Aorta (tissue), 5 donors: ENCODE measurements around the gene FXR2. TPM values are rescaled to one million over a fixed set of nuclear protein-coding genes. Genes with fewer than 3 reads are reported as not detected.
"Not testable (repeated sequence)": the region's sequence is repeated elsewhere in the genome, so short reads cannot be mapped to it uniquely, and the experiment has no call there.

Source experiments
- ATAC-seq: fragments of 200-7000 bp; cut with Tn5 transposase; one replicate; pipeline ENCODE4 v1.9.1; 2022; ENCODE audit warnings: moderate library complexity; ENCODE audit not compliant: low FRiP score
- DNase-seq, 2 donors: peaks; one replicate each; pipeline ENCODE4 v3.0.0-alpha.2; 2020
- H3K27ac ChIP-seq, 2 donors: one replicate each; pipeline ENCODE4 v1.5.1; 2013; ENCODE audit warnings: low read length in 2 of 2, mild to moderate bottlenecking in 2 of 2, moderate library complexity in 2 of 2, control low read depth in 1 of 2, inconsistent platforms in 1 of 2, low read depth in 1 of 2
- H3K27me3 ChIP-seq, 2 donors: one replicate each; pipeline ENCODE4 v1.6.1; 2013; ENCODE audit warnings: control low read depth in 1 of 2, low read length in 1 of 2, mild to moderate bottlenecking in 1 of 2, moderate library complexity in 1 of 2; ENCODE audit not compliant: insufficient read depth in 2 of 2, control insufficient read depth in 1 of 2
- H3K36me3 ChIP-seq, 2 donors: one replicate each; pipeline ENCODE4 v1.6.1; 2013; ENCODE audit warnings: control low read depth in 1 of 2, low read length in 1 of 2, mild to moderate bottlenecking in 1 of 2; ENCODE audit not compliant: insufficient read depth in 2 of 2, control insufficient read depth in 1 of 2
- H3K4me1 ChIP-seq, 2 donors: one replicate each; pipeline ENCODE4 v1.6.1; 2013; ENCODE audit warnings: low read length in 2 of 2, control low read depth in 1 of 2, mild to moderate bottlenecking in 1 of 2, moderate library complexity in 1 of 2; ENCODE audit not compliant: insufficient read depth in 2 of 2, control insufficient read depth in 1 of 2
- H3K4me3 ChIP-seq, 2 donors: one replicate each; pipeline ENCODE4 v1.5.1; 2013; ENCODE audit warnings: low read length in 2 of 2, control low read depth in 1 of 2, mild to moderate bottlenecking in 1 of 2
- H3K9me3 ChIP-seq: one replicate; pipeline ENCODE4 v1.6.1; 2013; ENCODE audit warnings: mild to moderate bottlenecking, low read length; ENCODE audit not compliant: control insufficient read depth
- WGBS, 2 donors: extraction: QIAGEN DNeasy Blood & Tissue Kit; methylation state at CpG; one replicate each; pipeline ENCODE4 v1.1.7; 2013; 5-methylcytosine and 5-hydroxymethylcytosine counted together
- intact Hi-C, 2 donors: fragments of 100-400 bp; cut with DNase I; formaldehyde crosslinking; loops; one replicate each; pipeline versions ENCODE4 v1.14.2 to v1.15.0; 2022
- polyA plus RNA-seq, 2 donors: library from polyadenylated mRNA; stranded (reverse); fragments of 200-250 nt; gene quantifications; one replicate each; pipeline ENCODE4 v1.2.3, GENCODE V29; 2013
- total RNA-seq, 2 donors: library from RNA; stranded (reverse); fragmentation: NEBNext Ultra II Directional; extraction: Animal tissue kit (Norgen Biotek cat#: 25700); gene quantifications; one replicate each; pipeline ENCODE4 v1.2.1, GENCODE V29; 2021
- donor health status: healthy with polysubstance abuse.
- donor health status: Bipolar disorder and iron deficiency.
- donor health status: DM: no; HTN: no; CAD: no.
- donor health status: DM: no; HTN: no; CAD: no.
- donor health status: DM: yes; HTN: yes; CAD: no.

Gene FXR2
- total and polyA plus RNA-seq, 4 donors: 21.2 to 36.5 (median 28.2) TPM

DNA sequence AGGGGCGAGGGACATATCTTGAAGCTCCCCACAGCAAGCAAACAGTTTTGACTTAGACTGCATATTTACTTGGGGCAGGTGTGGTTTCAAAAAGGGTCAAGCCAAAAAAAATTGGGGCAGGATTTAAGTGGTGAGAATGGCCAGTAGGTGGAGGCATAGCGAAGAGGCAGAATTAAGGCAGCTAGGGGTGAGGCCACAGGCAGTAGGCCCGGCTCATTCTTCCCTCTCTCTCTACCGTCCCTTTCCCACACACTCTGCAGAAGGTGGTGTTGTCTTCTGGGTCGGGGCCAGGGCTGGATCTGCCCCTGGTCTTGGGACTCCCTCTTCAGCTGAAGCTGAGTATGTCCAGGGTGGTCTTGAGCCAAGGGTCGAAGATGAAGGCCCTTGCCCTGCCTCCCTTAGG is 17.8 kb upstream of the FXR2 start:
- intact Hi-C loops: no loop called here
- no peaks in the 10 kb centered on the region for H3K36me3 ChIP-seq
- DNase-seq (no peak), ATAC-seq (no peak)
- H3K9me3 ChIP-seq: no peaks in the 10 kb centered on the region
- H3K4me1 ChIP-seq: no peaks in the 10 kb centered on the region
- 52 to 65% methylated on average over 6 of the region's 6 CpGs for WGBS, 2 donors
- H3K4me3 ChIP-seq: no peak overlapping the region
- no peaks in the 10 kb centered on the region for H3K27me3 ChIP-seq
- H3K27ac ChIP-seq: no peak overlapping the region

- no peak for DNase-seq
- intact Hi-C loops: no loop called here
- ATAC-seq: no peak
- H3K27ac ChIP-seq: no peak overlapping the region
- WGBS, 2 donors: 78 to 90% methylated on average over 11 of the region's 11 CpGs
- no peaks in the 10 kb centered on the region for H3K9me3 ChIP-seq
- no peaks in the 10 kb centered on the region for H3K4me1 ChIP-seq
- H3K36me3 ChIP-seq: no peaks in the 10 kb centered on the region
- H3K27me3 ChIP-seq: no peaks in the 10 kb centered on the region
- no peak overlapping the region for H3K4me3 ChIP-seq
Observed at GRCh38 chr17:7631398-7632380, 17.0 kb upstream of the FXR2 start.

DNA sequence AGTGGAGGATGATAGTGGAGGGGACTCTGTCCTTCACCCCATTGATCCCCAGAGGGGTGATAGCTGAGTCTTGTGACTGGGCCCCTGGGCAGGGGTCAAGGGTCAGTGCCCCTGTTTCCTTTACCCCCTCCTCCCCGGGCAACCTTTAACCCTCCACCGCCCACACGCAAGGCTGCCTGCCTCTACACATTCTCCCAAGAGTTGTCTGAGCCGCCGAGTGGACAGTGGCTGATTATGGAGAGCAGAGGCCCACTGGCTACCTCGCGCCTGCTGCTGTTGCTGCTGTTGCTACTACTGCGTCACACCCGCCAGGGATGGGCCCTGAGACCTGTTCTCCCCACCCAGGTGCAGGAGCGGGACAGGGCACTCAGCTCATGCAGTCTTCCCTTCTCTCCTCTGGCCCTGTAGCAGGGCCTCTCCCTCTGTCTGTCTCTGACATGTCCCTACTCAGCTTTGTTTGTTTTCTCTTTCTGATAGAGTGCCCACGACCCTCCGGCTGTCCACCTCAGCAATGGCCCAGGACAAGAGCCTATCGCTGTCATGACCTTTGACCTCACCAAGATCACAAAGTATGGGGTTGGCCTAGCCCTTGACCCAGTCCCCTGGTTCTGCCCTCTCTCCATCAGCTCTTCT is 15.4 kb upstream of the FXR2 start, which contains the start of gene SHBG:
TSS of gene SHBG (plus strand) at position 197 of the 633 bp plus-strand sequence. CDS start at position 235, 38 bp downstream.
- Histone ChIP-seq H3K9me3 (no peaks in the 10 kb centered on the region), H3K4me3 (no peak within 1 kb of the TSS), H3K27me3 (no peaks in the 10 kb centered on the region), H3K4me1 (no peaks in the 10 kb centered on the region), H3K36me3 (no peaks in the 10 kb centered on the region), H3K27ac (no peak within 1 kb of the TSS)
- no peak for ATAC-seq
- WGBS, 2 donors: 69 to 70% methylated on average over 13 of the region's 13 CpGs
- intact Hi-C loops: loop anchor here (5.0 kb wide), 1 partner anchor 57 kb away; the partner anchor contains the start of genes TP53 (in 2 of the 2) and WRAP53 (in 2 of the 2)
- DNase-seq: no peak

DNA sequence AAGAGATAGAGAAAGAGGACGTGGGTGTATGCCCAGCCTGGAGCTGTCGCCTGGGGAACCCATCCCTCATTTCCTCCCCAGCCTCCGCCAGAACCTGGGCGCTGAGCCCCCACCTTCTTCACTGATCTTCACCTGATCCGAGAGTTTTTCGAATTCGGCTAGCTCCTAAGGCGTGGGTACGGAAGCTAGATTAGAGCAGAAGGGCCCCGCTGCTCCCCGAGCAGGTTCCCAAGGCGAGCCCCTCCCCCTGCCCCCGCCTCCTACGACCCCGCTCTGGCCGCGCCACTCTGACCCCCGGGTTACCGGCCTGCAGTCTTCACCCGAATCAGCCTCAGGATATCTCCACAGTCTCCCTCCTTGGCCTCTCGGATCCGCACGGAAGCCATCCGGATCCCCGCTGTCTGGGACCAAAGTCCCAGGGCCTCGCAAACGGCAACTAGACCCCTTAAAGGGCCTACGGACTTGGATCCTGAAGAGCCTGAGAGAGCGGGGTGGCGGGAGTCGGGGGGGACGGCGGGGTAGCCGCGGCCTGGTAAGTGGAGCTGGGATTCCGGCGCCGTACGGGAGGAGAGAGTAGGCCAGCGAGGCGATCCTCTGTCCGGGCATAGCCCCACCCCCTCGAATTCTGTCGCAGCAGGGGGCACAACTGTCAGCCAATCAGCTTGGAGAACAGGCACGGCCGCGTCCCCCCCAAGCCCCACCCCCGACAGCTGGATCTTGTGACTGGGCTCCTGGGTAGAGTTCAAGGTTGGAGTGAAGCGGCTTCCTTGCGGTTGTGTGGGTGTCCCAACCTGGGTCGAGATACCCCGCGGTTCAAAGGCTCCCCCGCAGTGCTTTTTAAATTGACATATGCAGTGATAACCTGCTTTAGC is 12.8 kb upstream of the FXR2 start, which contains the start of gene SAT2:
TSS of gene SAT2 (minus strand) at position 572 of the 872 bp plus-strand sequence. CDS start at position 386, 186 bp downstream.
- H3K4me1 ChIP-seq: no peaks in the 10 kb centered on the region
- intact Hi-C loops: loop anchor here (5.0 kb wide), 1 partner anchor 60 kb away; the partner anchor contains the start of genes TP53 (in 2 of the 2) and WRAP53 (in 2 of the 2)
- H3K4me3 ChIP-seq: peak within 1 kb of the TSS; percentile 78 to 93
- no peaks in the 10 kb centered on the region for H3K9me3 ChIP-seq
- H3K27ac ChIP-seq: peak within 1 kb of the TSS in 1 of 2 donors; percentile 30
- WGBS, 2 donors: 0 to 1% methylated on average over 54 of the region's 54 CpGs
- H3K27me3 ChIP-seq: no peaks in the 10 kb centered on the region
- DNase-seq: peak; percentile 97 to 98
- no peaks in the 10 kb centered on the region for H3K36me3 ChIP-seq
- peak; percentile 98 for ATAC-seq

- no peak for DNase-seq
- Histone ChIP-seq H3K36me3 (no peaks in the 10 kb centered on the region), H3K27ac (peak overlapping the region in 1 of 2 donors; percentile 21), H3K9me3 (no peaks in the 10 kb centered on the region), H3K27me3 (no peaks in the 10 kb centered on the region), H3K4me3 (peak overlapping the region; percentile 78 to 93), H3K4me1 (no peaks in the 10 kb centered on the region)
- intact Hi-C loops: loop anchor here (5.0 kb wide), 1 partner anchor 60 kb away; the partner anchor contains the start of genes TP53 (in 2 of the 2) and WRAP53 (in 2 of the 2)
- no peak for ATAC-seq
- WGBS, 2 donors: 27 to 29% methylated on average over 6 of the region's 6 CpGs
Observed at GRCh38 chr17:7626956-7627249, 12.2 kb upstream of the FXR2 start.

- Histone ChIP-seq H3K27me3 (no peaks in the 10 kb centered on the region), H3K4me3 (no peak overlapping the region), H3K27ac (no peak overlapping the region), H3K4me1 (no peaks in the 10 kb centered on the region), H3K9me3 (no peaks in the 10 kb centered on the region), H3K36me3 (no peaks in the 10 kb centered on the region)
- ATAC-seq: no peak
- WGBS, 2 donors: 92 to 93% methylated on average over 7 of the region's 7 CpGs
- DNase-seq: peak in 1 of 2 donors; percentile 69
- intact Hi-C loops: loop anchor here (5.0 kb wide), 1 partner anchor 61 kb away; the partner anchor contains the start of genes TP53 (in 2 of the 2) and WRAP53 (in 2 of the 2)
Observed at GRCh38 chr17:7626307-7626706, 11.6 kb upstream of the FXR2 start.

- 96 to 97% methylated on average over 16 of the region's 16 CpGs for WGBS, 2 donors
- DNase-seq, H3K27ac ChIP-seq, H3K27me3 ChIP-seq, H3K4me3 ChIP-seq, ATAC-seq, H3K36me3 ChIP-seq, H3K9me3 ChIP-seq, H3K4me1 ChIP-seq: not testable (repeated sequence)
- intact Hi-C loops: loop anchor here (5.0 kb wide), 1 partner anchor 62 kb away; the partner anchor contains the start of genes TP53 (in 2 of the 2) and WRAP53 (in 2 of the 2)
Observed at GRCh38 chr17:7625749-7626148, 11.1 kb upstream of the FXR2 start.

DNA sequence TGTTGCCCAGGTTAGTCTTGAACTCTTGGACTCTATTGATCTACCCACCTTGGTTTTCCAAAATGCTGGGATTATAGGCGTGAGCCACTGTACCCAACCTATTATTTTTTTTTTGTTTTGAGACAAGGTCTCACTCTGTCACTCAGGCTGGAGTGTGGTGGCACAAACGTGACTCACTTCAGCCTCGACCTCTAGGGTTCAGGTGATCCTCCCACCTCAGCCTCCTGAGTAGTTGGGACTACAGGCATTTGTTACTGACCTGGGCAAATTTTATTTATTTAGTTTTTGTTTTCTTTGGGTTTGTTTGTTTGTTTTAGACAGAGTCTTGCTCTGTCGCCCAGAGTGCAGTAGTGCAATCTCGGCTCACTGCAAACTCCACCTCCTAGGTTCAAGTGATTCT is 9.0 kb upstream of the FXR2 start:
- intact Hi-C loops: no loop called here
- Histone ChIP-seq H3K27ac (no peak overlapping the region), H3K4me3 (no peak overlapping the region), H3K4me1 (no peaks in the 10 kb centered on the region), H3K9me3 (no peaks in the 10 kb centered on the region), H3K27me3 (no peaks in the 10 kb centered on the region), H3K36me3 (no peaks in the 10 kb centered on the region)
- WGBS, 2 donors: 85% methylated on average over 5 of the region's 5 CpGs
- ATAC-seq (no peak), DNase-seq (no peak)
